ENCODE measurements around the gene LIMCH1. TPM values are rescaled to one million over a fixed set of nuclear protein-coding genes. Genes with fewer than 3 reads are reported as not detected.

LIMCH1 gene
- total RNA-seq, 1 donor from 2014 or later: 12.7 TPM

- H3K9me3 Mint-ChIP-seq (ENCODE audit: low read depth): no peaks in the 10 kb centered on the region
- no peak overlapping the region for H3K4me3 Mint-ChIP-seq (ENCODE audit: low read depth)
- H3K4me1 Mint-ChIP-seq (ENCODE audit: low read depth): peaks cover 22% of the 10 kb centered on the region
- H3K27ac Mint-ChIP-seq: no peak overlapping the region
- no peak for TF ChIP-seq CTCF (IDR thresholded peaks at IDR 0.05; ENCODE audit: unreplicated experiment)
- DNase-seq (ENCODE audit: low spot score, unreplicated experiment): no peak
- H3K27me3 Mint-ChIP-seq: no peaks in the 10 kb centered on the region
- H3K36me3 Mint-ChIP-seq (ENCODE audit: insufficient read depth): no peaks in the 10 kb centered on the region
These were observed 33.5 kb downstream of the LIMCH1 start for GRCh38 chr4:41571422-41571821.

- no peaks in the 10 kb centered on the region for H3K27me3 Mint-ChIP-seq
- no peak for DNase-seq (ENCODE audit: low spot score, unreplicated experiment)
- H3K27ac Mint-ChIP-seq: no peak overlapping the region
- no peak overlapping the region for H3K4me3 Mint-ChIP-seq (ENCODE audit: low read depth)
- no peaks in the 10 kb centered on the region for H3K9me3 Mint-ChIP-seq (ENCODE audit: low read depth)
- H3K36me3 Mint-ChIP-seq (ENCODE audit: insufficient read depth): no peaks in the 10 kb centered on the region
- TF ChIP-seq CTCF (IDR thresholded peaks at IDR 0.05; ENCODE audit: unreplicated experiment): no peak
- H3K4me1 Mint-ChIP-seq (ENCODE audit: low read depth): peaks cover 22% of the 10 kb centered on the region
These were observed 34.6 kb downstream of the LIMCH1 start for GRCh38 chr4:41572516-41572915.

GRCh38 chr4:41572956-41573355 lies 35.0 kb downstream of the LIMCH1 start:
- Mint-ChIP-seq H3K27me3 (no peaks in the 10 kb centered on the region), H3K27ac (no peak overlapping the region), H3K4me3 (ENCODE audit: low read depth) (no peak overlapping the region), H3K9me3 (ENCODE audit: low read depth) (peaks cover 3% of the 10 kb centered on the region), H3K4me1 (ENCODE audit: low read depth) (peaks cover 22% of the 10 kb centered on the region), H3K36me3 (ENCODE audit: insufficient read depth) (peaks cover under 1% of the 10 kb centered on the region)
- TF ChIP-seq CTCF (IDR thresholded peaks at IDR 0.05; ENCODE audit: unreplicated experiment): no peak
- no peak for DNase-seq (ENCODE audit: low spot score, unreplicated experiment)

- Mint-ChIP-seq H3K9me3 (ENCODE audit: low read depth) (peaks cover 5% of the 10 kb centered on the region), H3K4me1 (ENCODE audit: low read depth) (peaks cover 19% of the 10 kb centered on the region), H3K36me3 (ENCODE audit: insufficient read depth) (peaks cover 3% of the 10 kb centered on the region), H3K27me3 (no peaks in the 10 kb centered on the region), H3K27ac (no peak overlapping the region), H3K4me3 (ENCODE audit: low read depth) (no peak overlapping the region)
- TF ChIP-seq CTCF (IDR thresholded peaks at IDR 0.05; ENCODE audit: unreplicated experiment): no peak
- no peak for DNase-seq (ENCODE audit: low spot score, unreplicated experiment)
These were observed 35.6 kb downstream of the LIMCH1 start for GRCh38 chr4:41573502-41574001.

GRCh38 chr4:41575207-41575606 lies 37.2 kb downstream of the LIMCH1 start:
- H3K36me3 Mint-ChIP-seq (ENCODE audit: insufficient read depth): peaks cover 3% of the 10 kb centered on the region
- no peaks in the 10 kb centered on the region for H3K27me3 Mint-ChIP-seq
- no peak for DNase-seq (ENCODE audit: low spot score, unreplicated experiment)
- peaks cover 13% of the 10 kb centered on the region for H3K4me1 Mint-ChIP-seq (ENCODE audit: low read depth)
- H3K4me3 Mint-ChIP-seq (ENCODE audit: low read depth): no peak overlapping the region
- no peak overlapping the region for H3K27ac Mint-ChIP-seq
- no peak for TF ChIP-seq CTCF (IDR thresholded peaks at IDR 0.05; ENCODE audit: unreplicated experiment)
- H3K9me3 Mint-ChIP-seq (ENCODE audit: low read depth): peaks cover 5% of the 10 kb centered on the region

Data from progenitor cell of endocrine pancreas (in vitro differentiated cells).